ENCODE measurements around the gene TBC1D32.

The TBC1D32 gene

DNA sequence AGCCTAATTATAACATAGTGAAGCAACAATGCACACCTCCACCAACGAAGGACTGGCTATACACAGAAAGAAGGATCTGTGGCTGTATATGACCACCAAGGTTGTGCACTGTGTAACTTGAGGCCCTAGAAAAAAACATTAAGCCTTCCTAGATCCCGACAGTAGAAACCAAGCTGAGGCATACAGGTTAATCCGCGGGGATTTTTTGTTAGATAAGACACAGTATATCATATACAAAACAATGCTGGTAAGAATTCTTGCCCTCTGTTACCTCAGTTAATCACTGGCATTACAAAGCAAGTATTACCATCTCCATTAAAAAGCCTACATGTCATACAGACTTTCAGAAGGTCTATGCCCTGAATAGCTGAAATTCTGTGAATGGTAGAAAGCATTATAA lies 228.8 kb downstream of the TBC1D32 start:
- DNase-seq (ENCODE audit: low read depth in 1 of 2, low spot score in 1 of 2): no peak
- Histone ChIP-seq H3K4me3 (replicated peaks; ENCODE audit: insufficient read depth, low read length) (no peak overlapping the region), H3K27me3 (ENCODE audit: insufficient read depth, poor library complexity, severe bottlenecking) (no peaks in the 10 kb centered on the region), H3K27ac (replicated peaks) (no peak overlapping the region)
- TF ChIP-seq, protein P1, sequence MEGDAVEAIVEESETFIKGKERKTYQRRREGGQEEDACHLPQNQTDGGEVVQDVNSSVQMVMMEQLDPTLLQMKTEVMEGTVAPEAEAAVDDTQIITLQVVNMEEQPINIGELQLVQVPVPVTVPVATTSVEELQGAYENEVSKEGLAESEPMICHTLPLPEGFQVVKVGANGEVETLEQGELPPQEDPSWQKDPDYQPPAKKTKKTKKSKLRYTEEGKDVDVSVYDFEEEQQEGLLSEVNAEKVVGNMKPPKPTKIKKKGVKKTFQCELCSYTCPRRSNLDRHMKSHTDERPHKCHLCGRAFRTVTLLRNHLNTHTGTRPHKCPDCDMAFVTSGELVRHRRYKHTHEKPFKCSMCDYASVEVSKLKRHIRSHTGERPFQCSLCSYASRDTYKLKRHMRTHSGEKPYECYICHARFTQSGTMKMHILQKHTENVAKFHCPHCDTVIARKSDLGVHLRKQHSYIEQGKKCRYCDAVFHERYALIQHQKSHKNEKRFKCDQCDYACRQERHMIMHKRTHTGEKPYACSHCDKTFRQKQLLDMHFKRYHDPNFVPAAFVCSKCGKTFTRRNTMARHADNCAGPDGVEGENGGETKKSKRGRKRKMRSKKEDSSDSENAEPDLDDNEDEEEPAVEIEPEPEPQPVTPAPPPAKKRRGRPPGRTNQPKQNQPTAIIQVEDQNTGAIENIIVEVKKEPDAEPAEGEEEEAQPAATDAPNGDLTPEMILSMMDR (IDR thresholded peaks at IDR 0.05; ENCODE audit: insufficient read depth, low read length): no peak
- no peak for TF ChIP-seq SPI1 (IDR thresholded peaks at IDR 0.05; ENCODE audit: borderline replicate concordance, low read depth)
- TF ChIP-seq, protein P2, sequence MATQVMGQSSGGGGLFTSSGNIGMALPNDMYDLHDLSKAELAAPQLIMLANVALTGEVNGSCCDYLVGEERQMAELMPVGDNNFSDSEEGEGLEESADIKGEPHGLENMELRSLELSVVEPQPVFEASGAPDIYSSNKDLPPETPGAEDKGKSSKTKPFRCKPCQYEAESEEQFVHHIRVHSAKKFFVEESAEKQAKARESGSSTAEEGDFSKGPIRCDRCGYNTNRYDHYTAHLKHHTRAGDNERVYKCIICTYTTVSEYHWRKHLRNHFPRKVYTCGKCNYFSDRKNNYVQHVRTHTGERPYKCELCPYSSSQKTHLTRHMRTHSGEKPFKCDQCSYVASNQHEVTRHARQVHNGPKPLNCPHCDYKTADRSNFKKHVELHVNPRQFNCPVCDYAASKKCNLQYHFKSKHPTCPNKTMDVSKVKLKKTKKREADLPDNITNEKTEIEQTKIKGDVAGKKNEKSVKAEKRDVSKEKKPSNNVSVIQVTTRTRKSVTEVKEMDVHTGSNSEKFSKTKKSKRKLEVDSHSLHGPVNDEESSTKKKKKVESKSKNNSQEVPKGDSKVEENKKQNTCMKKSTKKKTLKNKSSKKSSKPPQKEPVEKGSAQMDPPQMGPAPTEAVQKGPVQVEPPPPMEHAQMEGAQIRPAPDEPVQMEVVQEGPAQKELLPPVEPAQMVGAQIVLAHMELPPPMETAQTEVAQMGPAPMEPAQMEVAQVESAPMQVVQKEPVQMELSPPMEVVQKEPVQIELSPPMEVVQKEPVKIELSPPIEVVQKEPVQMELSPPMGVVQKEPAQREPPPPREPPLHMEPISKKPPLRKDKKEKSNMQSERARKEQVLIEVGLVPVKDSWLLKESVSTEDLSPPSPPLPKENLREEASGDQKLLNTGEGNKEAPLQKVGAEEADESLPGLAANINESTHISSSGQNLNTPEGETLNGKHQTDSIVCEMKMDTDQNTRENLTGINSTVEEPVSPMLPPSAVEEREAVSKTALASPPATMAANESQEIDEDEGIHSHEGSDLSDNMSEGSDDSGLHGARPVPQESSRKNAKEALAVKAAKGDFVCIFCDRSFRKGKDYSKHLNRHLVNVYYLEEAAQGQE (IDR thresholded peaks at IDR 0.05; ENCODE audit: insufficient replicate concordance, low read depth): no peak
- TF ChIP-seq POLR2AphosphoS5 (IDR thresholded peaks at IDR 0.05; ENCODE audit: low read depth): no peak
- no peak for TF ChIP-seq GABPA (IDR thresholded peaks at IDR 0.05; ENCODE audit: low read depth)

DNA sequence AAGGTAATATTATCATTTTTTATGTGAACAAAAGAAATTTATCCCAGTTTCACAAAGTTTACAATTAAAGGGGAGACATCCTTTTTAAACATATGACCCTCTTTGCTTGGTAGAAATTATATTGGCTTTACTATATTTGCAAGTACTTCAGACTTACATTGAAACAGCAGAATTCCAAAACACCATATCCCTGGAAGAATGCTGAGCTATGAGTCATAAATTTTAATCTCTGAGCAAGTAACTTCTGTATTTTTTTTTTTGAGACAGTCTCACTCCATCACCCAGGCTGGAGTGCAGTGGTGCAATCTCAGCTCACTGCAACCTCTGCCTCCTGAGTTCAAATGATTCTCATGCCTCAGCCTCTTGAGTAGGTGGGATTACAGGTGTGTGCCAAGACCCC lies 240.4 kb downstream of the TBC1D32 start:
- H3K4me3 ChIP-seq (replicated peaks; ENCODE audit: insufficient read depth, low read length): no peak overlapping the region
- no peaks in the 10 kb centered on the region for H3K27me3 ChIP-seq (ENCODE audit: insufficient read depth, poor library complexity, severe bottlenecking)
- no peak overlapping the region for H3K27ac ChIP-seq (replicated peaks)
- TF ChIP-seq SPI1 (IDR thresholded peaks at IDR 0.05; ENCODE audit: borderline replicate concordance, low read depth) (no peak), POLR2AphosphoS5 (IDR thresholded peaks at IDR 0.05; ENCODE audit: low read depth) (no peak), GABPA (IDR thresholded peaks at IDR 0.05; ENCODE audit: low read depth) (no peak)
- TF ChIP-seq, protein P1 (IDR thresholded peaks at IDR 0.05; ENCODE audit: insufficient read depth, low read length): no peak
- TF ChIP-seq, protein P2 (IDR thresholded peaks at IDR 0.05; ENCODE audit: insufficient replicate concordance, low read depth): no peak
- no peak for DNase-seq (ENCODE audit: low read depth in 1 of 2, low spot score in 1 of 2)

DNA sequence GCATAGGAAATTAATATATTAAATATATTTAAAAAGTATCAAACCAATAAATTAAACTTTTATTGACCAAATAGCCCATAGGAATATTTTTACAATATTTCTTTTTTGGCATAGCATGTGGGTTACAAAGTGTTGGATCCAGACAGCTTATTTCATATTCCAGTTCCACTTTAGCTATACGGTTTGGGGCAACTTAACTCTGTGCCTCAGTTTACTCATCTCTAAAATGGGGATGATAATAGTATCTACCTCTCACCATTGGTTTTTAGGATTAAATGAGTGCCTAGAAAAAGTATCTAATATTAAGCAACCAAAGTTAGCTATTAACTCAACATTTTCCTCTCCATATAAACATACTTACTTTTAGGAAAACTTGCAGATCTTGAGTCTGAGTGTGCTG lies 243.8 kb downstream of the TBC1D32 start:
- no peak overlapping the region for H3K27ac ChIP-seq (replicated peaks)
- H3K4me3 ChIP-seq (replicated peaks; ENCODE audit: insufficient read depth, low read length): no peak overlapping the region
- no peak for DNase-seq (ENCODE audit: low read depth in 1 of 2, low spot score in 1 of 2)
- H3K27me3 ChIP-seq (ENCODE audit: insufficient read depth, poor library complexity, severe bottlenecking): no peaks in the 10 kb centered on the region
- TF ChIP-seq GABPA (IDR thresholded peaks at IDR 0.05; ENCODE audit: low read depth) (no peak), SPI1 (IDR thresholded peaks at IDR 0.05; ENCODE audit: borderline replicate concordance, low read depth) (no peak), POLR2AphosphoS5 (IDR thresholded peaks at IDR 0.05; ENCODE audit: low read depth) (no peak)
- TF ChIP-seq, protein P1 (IDR thresholded peaks at IDR 0.05; ENCODE audit: insufficient read depth, low read length): no peak
- TF ChIP-seq, protein P2 (IDR thresholded peaks at IDR 0.05; ENCODE audit: insufficient replicate concordance, low read depth): no peak
